Tibial nerve (tissue), 4 donors: Measurements from ENCODE around the gene CAD. TPM values are rescaled to one million over a fixed set of nuclear protein-coding genes. Genes with fewer than 3 reads are reported as not detected.

Source experiments
- DNase-seq, 2 donors: peaks; one replicate each; pipeline ENCODE4 v3.0.0-alpha.2; 2019; ENCODE audit warnings: low spot score in 2 of 2
- H3K27ac ChIP-seq, 4 donors: fragments of 200-600 bp; sonication (generic) in 3 of 4; one replicate each; pipeline ENCODE4 v1.5.1; 2017 to 2019; ENCODE audit warnings: mild to moderate bottlenecking in 1 of 4
- H3K27me3 ChIP-seq, 2 donors: fragments of 200-600 bp; sonication (generic) in 1 of 2; one replicate each; pipeline versions ENCODE4 v1.5.1 to v1.6.0; 2017 to 2019
- H3K36me3 ChIP-seq, 3 donors: fragments of 200-600 bp; sonication (generic); one replicate each; pipeline ENCODE4 v1.5.1; 2018 to 2019
- H3K4me1 ChIP-seq, 4 donors: fragments of 200-600 bp; sonication (generic) in 3 of 4; one replicate each; pipeline ENCODE4 v1.5.1; 2017 to 2019
- H3K4me3 ChIP-seq, 4 donors: fragments of 200-600 bp; sonication (generic) in 3 of 4; one replicate each; pipeline ENCODE4 v1.5.1; 2017 to 2019; ENCODE audit warnings: mild to moderate bottlenecking in 1 of 4, moderate library complexity in 1 of 4
- H3K9me3 ChIP-seq, 4 donors: fragments of 200-600 bp; sonication (generic) in 3 of 4; one replicate each; pipeline ENCODE4 v1.5.1; 2017 to 2019
- EP300 ChIP-seq, 2 donors: sonication (generic); formaldehyde crosslinking; IDR thresholded peaks; one replicate each; pipeline ENCODE4 v1.6.1; 2017; ENCODE audit warnings: antibody characterized with exemption in 2 of 2, mild to moderate bottlenecking in 1 of 2
- POLR2A ChIP-seq, 2 donors: fragments of 450-650 bp; IDR thresholded peaks; one replicate each; pipeline ENCODE4 v1.6.1; 2017; ENCODE audit warnings: antibody characterized with exemption in 2 of 2, mild to moderate bottlenecking in 2 of 2, moderate library complexity in 2 of 2
- WGBS, 2 donors: methylation state at CpG; one replicate each; pipeline ENCODE4 v1.1.5; 2018; 5-methylcytosine and 5-hydroxymethylcytosine counted together
- total RNA-seq, 4 donors: library from RNA; depleted of rRNA; stranded (reverse); fragments of >200 nt; gene quantifications; one replicate each; pipeline ENCODE4 v1.1.0, GENCODE V29; 2016
- TF ChIP-seq, protein P1 (sequence below), 5 experiments: fragments of 200-600 bp in 3 of 5; fragments of 450-650 bp in 2 of 5; sonication (generic) in 3 of 5; IDR thresholded peaks; one replicate each; pipeline ENCODE4 v1.5.1; 2016 to 2019; ENCODE audit warnings: antibody characterized with exemption in 5 of 5, mild to moderate bottlenecking in 3 of 5, moderate library complexity in 2 of 5

Gene CAD
- 10 to 100 TPM; 18.6 to 69.6 (median 32.9) TPM for total RNA-seq

DNA sequence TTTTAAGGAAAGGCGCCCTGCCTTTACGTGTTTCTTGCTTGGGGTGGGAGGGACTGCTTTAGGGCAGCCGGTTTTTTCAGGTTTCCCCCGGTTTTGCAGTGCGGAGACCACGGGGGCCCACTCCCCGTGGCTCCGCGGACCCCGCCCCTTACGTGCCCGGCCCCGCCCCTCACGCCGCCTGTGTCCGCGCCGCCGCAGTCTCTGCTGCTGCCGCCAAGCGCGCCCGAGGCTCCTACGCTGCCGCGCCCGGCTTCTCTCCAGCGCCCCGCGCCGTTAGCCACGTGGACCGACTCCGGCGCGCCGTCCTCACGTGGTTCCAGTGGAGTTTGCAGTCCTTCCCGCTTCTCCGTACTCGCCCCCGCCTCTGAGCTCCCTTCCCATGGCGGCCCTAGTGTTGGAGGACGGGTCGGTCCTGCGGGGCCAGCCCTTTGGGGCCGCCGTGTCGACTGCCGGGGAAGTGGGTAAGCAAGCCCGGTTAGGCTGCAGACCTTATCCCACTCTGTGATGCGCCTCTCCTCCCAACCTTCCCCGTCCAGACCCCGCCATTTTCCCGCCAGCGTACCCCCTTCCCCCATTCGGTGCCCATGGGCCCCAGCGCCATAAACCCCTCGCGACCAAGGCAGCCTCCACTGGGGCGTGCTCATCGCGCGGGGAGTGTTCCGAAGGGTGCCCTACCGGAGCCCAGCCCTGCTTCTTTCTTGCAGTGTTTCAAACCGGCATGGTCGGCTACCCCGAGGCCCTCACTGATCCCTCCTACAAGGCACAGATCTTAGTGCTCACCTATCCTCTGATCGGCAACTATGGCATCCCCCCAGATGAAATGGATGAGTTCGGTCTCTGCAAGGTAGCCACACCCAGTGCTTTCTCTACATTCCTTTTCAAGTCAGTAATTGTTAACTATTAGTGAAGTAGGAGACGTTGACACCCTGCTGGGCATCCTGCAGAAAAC lies at the start of gene CAD:
TSS of gene CAD (plus strand) at position 197 of the 949 bp plus-strand sequence. CDS start at position 380, 183 bp downstream.
- peak; percentile 74 for DNase-seq
- H3K9me3 ChIP-seq = no peaks in the 10 kb centered on the region
- no peaks in the 10 kb centered on the region for H3K27me3 ChIP-seq
- H3K4me3 ChIP-seq = peak within 1 kb of the TSS; percentile 42 to 78 (median 57)
- H3K4me1 ChIP-seq = peaks cover 0 to 38% (median 6%) of the 10 kb centered on the region in 4 donors
- TF ChIP-seq POLR2A (IDR thresholded peaks at IDR 0.05) = no peak
- TF ChIP-seq, protein P1, sequence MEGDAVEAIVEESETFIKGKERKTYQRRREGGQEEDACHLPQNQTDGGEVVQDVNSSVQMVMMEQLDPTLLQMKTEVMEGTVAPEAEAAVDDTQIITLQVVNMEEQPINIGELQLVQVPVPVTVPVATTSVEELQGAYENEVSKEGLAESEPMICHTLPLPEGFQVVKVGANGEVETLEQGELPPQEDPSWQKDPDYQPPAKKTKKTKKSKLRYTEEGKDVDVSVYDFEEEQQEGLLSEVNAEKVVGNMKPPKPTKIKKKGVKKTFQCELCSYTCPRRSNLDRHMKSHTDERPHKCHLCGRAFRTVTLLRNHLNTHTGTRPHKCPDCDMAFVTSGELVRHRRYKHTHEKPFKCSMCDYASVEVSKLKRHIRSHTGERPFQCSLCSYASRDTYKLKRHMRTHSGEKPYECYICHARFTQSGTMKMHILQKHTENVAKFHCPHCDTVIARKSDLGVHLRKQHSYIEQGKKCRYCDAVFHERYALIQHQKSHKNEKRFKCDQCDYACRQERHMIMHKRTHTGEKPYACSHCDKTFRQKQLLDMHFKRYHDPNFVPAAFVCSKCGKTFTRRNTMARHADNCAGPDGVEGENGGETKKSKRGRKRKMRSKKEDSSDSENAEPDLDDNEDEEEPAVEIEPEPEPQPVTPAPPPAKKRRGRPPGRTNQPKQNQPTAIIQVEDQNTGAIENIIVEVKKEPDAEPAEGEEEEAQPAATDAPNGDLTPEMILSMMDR (IDR thresholded peaks at IDR 0.05) = peak in 4 of 5 experiments; percentile 25 to 59 (median 48)
- peak; percentile 16 to 64 for TF ChIP-seq EP300 (IDR thresholded peaks at IDR 0.05)
- WGBS, 2 donors = 2% methylated on average over 58 to 72 of the region's 72 CpGs
- H3K36me3 ChIP-seq = peaks cover 0 to 51% (median 7%) of the 10 kb centered on the region in 3 donors
- H3K27ac ChIP-seq = peak within 1 kb of the TSS in 3 of 4 donors; percentile 55 to 84 (median 70)

DNA sequence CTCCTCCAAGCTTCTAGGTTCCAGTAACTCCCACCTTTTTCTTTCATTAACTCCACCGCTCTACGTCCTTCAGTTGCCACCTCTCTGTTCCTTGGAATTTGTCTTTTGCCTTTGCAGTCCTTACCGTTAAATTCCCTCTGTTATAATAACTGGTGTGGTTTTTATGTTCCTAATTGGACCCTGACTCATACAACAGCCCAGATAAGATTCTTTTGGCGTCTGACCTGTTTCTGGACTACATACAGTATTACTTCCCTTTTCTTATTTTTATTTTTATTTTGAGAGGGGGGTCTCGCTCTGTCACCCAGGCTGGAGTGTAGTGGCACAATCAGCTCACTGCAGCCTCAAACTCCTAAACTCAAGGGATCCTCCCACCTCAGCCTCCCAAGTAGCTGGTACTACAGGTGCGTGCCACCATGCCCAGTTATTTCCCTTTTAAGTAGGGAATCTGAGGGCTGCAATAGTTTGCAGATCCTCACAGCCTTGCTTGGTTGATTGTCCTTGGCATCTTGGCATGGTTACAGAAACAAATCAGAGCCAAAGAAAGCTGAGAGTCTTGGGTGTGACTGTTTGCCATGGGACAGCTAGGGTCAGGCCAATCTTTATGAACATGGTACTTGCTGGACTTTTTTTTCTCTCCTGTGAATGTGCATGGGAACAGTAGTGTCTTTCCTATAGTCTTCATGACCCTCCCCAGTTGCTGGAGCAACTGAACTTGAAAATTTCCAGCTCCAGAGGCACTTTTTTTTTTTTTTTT lies 46.4 kb upstream of the CAD start:
- Histone ChIP-seq H3K27me3 (peaks cover 0 to 3% of the 10 kb centered on the region in 2 donors), H3K36me3 (no peaks in the 10 kb centered on the region), H3K27ac (no peak overlapping the region), H3K9me3 (no peaks in the 10 kb centered on the region), H3K4me3 (no peak overlapping the region), H3K4me1 (peaks cover 0 to 7% (median 3%) of the 10 kb centered on the region in 4 donors)
- DNase-seq = no peak
- WGBS, 2 donors = 74 to 78% methylated on average over 6 of the region's 6 CpGs
- no peak for TF ChIP-seq EP300 (IDR thresholded peaks at IDR 0.05)
- TF ChIP-seq POLR2A (IDR thresholded peaks at IDR 0.05) = no peak
- TF ChIP-seq, protein P1 (IDR thresholded peaks at IDR 0.05) = no peak

DNA sequence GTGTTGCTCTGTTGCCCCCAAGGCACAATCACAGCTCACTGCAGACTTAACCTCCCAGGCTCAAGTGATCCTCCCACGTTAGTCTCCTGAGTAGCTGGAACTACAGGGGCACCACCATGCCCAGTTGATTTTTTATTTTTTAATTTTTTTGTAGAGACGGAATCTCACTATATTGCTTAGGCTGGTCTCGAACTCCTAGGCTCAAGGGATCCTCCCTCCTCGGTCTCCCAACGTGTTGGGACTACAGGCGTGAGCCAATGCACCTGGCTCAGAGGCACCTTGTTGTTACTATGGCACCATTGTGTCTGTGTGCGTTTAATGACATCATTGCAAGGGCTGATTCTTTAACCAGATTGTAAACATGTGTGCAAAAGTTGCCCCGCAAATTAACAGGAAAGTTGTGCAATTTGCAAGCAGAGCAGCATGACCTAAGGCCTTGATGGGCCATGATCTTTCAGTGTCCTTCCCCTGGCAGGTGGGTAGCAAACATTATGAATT lies 45.8 kb upstream of the CAD start:
- 64 to 74% methylated on average over 8 of the region's 8 CpGs for WGBS, 2 donors
- H3K4me3 ChIP-seq = no peak overlapping the region
- peaks cover 0 to 7% (median 3%) of the 10 kb centered on the region in 4 donors for H3K4me1 ChIP-seq
- no peak overlapping the region for H3K27ac ChIP-seq
- no peaks in the 10 kb centered on the region for H3K36me3 ChIP-seq
- DNase-seq = no peak
- TF ChIP-seq, protein P1 (IDR thresholded peaks at IDR 0.05) = no peak
- H3K27me3 ChIP-seq = peaks cover 0 to 3% of the 10 kb centered on the region in 2 donors
- no peaks in the 10 kb centered on the region for H3K9me3 ChIP-seq

DNA sequence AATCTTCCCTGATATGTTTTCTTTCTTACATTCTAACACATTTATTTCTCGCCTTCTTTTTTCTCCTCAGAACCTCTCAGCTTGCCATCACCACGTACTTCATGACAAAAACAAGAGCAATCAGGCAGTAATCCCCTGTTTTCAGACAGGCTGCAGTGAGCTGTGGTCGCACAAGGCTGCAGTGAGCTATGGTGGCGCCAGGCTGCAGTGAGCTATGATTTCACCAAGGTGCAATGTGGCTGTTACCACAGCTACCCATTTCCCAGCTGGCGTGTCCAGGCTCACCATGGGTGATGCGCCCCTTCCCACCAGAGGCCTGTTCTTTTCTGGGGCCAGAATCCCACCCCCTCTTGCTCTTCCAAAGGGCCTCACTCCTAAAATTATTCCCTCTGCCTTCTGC lies 42.5 kb upstream of the CAD start:
- no peak for DNase-seq
- H3K4me1 ChIP-seq = peaks cover 0 to 7% (median 3%) of the 10 kb centered on the region in 4 donors
- 64 to 65% methylated on average over 6 of the region's 6 CpGs for WGBS, 2 donors
- H3K4me3 ChIP-seq = no peak overlapping the region
- H3K27me3 ChIP-seq = no peaks in the 10 kb centered on the region
- H3K27ac ChIP-seq = peak overlapping the region in 2 of 4 donors; percentile 4 to 20
- no peaks in the 10 kb centered on the region for H3K36me3 ChIP-seq
- TF ChIP-seq POLR2A (IDR thresholded peaks at IDR 0.05) (no peak), EP300 (IDR thresholded peaks at IDR 0.05) (no peak)
- TF ChIP-seq, protein P1 (IDR thresholded peaks at IDR 0.05) = no peak
- H3K9me3 ChIP-seq = no peaks in the 10 kb centered on the region
